NCI-H2196 treated with DMSO at 0.1 percent for 48 hours (cell line): Measurements from ENCODE around the gene EFTUD2.

Source experiments
- DNase-seq: peaks from one replicate; lab custom pipeline; 2025; ENCODE audit not compliant: unreplicated experiment; lab: John Stamatoyannopoulos, UW

Gene EFTUD2

GRCh38 chr17:44889003-44889402, 10.2 kb downstream of the EFTUD2 start:
- no peak for DNase-seq

- no peak for DNase-seq
These were observed 11.0 kb downstream of the EFTUD2 start for GRCh38 chr17:44887971-44888954.

- no peak for DNase-seq
These were observed 12.2 kb downstream of the EFTUD2 start for GRCh38 chr17:44887016-44887415.

- DNase-seq = no peak
These were observed 14.3 kb downstream of the EFTUD2 start for GRCh38 chr17:44884941-44885340.

GRCh38 chr17:44881145-44881544, 18.1 kb downstream of the EFTUD2 start:
- DNase-seq = no peak

- DNase-seq = no peak
These were observed 19.2 kb downstream of the EFTUD2 start for GRCh38 chr17:44880062-44880461.

GRCh38 chr17:44879376-44879775, 19.9 kb downstream of the EFTUD2 start:
- DNase-seq = no peak

GRCh38 chr17:44878627-44879221, 20.5 kb downstream of the EFTUD2 start:
- peak; percentile 26 for DNase-seq

- DNase-seq = no peak
These were observed 22.1 kb downstream of the EFTUD2 start for GRCh38 chr17:44877121-44877520.

- DNase-seq = no peak
These were observed 23.5 kb downstream of the EFTUD2 start for GRCh38 chr17:44875761-44876160.

- DNase-seq = peak; percentile 90
These were observed 27.0 kb downstream of the EFTUD2 start for GRCh38 chr17:44872131-44872768.

- no peak for DNase-seq
These were observed 27.7 kb downstream of the EFTUD2 start for GRCh38 chr17:44871556-44871955.

- no peak for DNase-seq
These were observed 31.4 kb downstream of the EFTUD2 start for GRCh38 chr17:44867841-44868240.

GRCh38 chr17:44865931-44866330, 33.3 kb downstream of the EFTUD2 start:
- no peak for DNase-seq

GRCh38 chr17:44865231-44865660, 34.0 kb downstream of the EFTUD2 start:
- DNase-seq = peak; percentile 62

- DNase-seq = no peak
These were observed 34.4 kb downstream of the EFTUD2 start for GRCh38 chr17:44864831-44865230.

- no peak for DNase-seq
These were observed 36.0 kb downstream of the EFTUD2 start for GRCh38 chr17:44863061-44863918.

- no peak for DNase-seq
These were observed 36.8 kb downstream of the EFTUD2 start for GRCh38 chr17:44862278-44862914.

GRCh38 chr17:44859701-44860100, 39.5 kb downstream of the EFTUD2 start:
- DNase-seq = no peak

GRCh38 chr17:44854192-44854591, 45.1 kb downstream of the EFTUD2 start:
- no peak for DNase-seq
